SU-DHL-6 (cell line): ENCODE measurements around the gene LRRC3.

ENCODE experiments used
- EZH2phosphoT487 ChIP-seq: fragments of 200-600 bp; sonication (generic), shearing (Covaris generic); conservative IDR thresholded peaks from 2 replicates; pipeline ENCODE4 v1.6.1; 2018; ENCODE audit warnings: mild to moderate bottlenecking, antibody characterized with exemption, low read length, moderate library complexity, mixed read lengths
- TF ChIP-seq, protein P1 (sequence below): fragments of 200-600 bp; sonication (generic); IDR thresholded peaks from one replicate; pipeline ENCODE4 v1.5.1; 2017; ENCODE audit warnings: antibody characterized with exemption, mild to moderate bottlenecking, low read length, moderate library complexity; ENCODE audit not compliant: insufficient read depth, poor library complexity, severe bottlenecking

DNA sequence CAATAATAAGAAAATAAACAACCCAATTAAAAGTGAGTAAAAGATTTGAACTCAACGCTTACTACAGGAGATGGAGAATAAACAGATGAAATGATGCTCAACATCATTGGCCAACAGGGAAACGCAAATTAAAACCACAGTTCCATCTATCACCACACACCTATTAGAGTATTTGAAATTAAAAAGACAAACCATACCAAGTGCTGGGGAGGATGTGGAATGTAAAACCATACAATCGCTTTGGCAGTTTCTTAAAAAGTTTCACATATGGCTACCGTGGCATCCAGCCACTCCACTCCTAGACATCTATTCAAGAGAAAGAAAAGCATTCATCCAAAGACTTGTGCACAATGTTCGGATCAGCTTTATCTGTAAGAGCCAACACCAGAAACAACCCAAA is 1.3 kb upstream of the LRRC3 start:
- no peak for TF ChIP-seq EZH2phosphoT487
- TF ChIP-seq, protein P1, sequence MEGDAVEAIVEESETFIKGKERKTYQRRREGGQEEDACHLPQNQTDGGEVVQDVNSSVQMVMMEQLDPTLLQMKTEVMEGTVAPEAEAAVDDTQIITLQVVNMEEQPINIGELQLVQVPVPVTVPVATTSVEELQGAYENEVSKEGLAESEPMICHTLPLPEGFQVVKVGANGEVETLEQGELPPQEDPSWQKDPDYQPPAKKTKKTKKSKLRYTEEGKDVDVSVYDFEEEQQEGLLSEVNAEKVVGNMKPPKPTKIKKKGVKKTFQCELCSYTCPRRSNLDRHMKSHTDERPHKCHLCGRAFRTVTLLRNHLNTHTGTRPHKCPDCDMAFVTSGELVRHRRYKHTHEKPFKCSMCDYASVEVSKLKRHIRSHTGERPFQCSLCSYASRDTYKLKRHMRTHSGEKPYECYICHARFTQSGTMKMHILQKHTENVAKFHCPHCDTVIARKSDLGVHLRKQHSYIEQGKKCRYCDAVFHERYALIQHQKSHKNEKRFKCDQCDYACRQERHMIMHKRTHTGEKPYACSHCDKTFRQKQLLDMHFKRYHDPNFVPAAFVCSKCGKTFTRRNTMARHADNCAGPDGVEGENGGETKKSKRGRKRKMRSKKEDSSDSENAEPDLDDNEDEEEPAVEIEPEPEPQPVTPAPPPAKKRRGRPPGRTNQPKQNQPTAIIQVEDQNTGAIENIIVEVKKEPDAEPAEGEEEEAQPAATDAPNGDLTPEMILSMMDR, result no peak
